Left cardiac atrium (tissue), 4 donors: ENCODE results near the gene VSX1. TPM values are rescaled to one million over a fixed set of nuclear protein-coding genes. Genes with fewer than 3 reads are reported as not detected.

Experiments
- ATAC-seq, 2 donors: fragments of 200-7000 bp; cut with Tn5 transposase; one replicate each; pipeline ENCODE4 v1.9.1; 2020; ENCODE audit warnings: mild to moderate bottlenecking in 2 of 2, moderate library complexity in 2 of 2
- DNase-seq: peaks from one replicate; pipeline ENCODE4 v3.0.0-alpha.2; 2020
- intact Hi-C, 2 donors: fragments of 100-400 bp; cut with DNase I; formaldehyde crosslinking; loops; one replicate each; pipeline versions ENCODE4 v1.14.1 to v1.15.1; 2022 to 2023
- total RNA-seq, 2 donors: library from RNA; stranded (reverse); fragmentation: NEBNext Ultra II Directional; extraction: Animal tissue kit (Norgen Biotek cat#: 25700); gene quantifications; one replicate each; pipeline ENCODE4 v1.2.1, GENCODE V29; 2021
- donor health status: DM: no; HTN: yes; CAD: no.
- donor health status: DM: no; HTN: yes; CAD: no; lungs with severe emphysema.
- donor health status: DM: yes; HTN: yes; CAD: no.
- donor health status: Dilated cardiomyopathy.

The VSX1 gene
- total RNA-seq, 2 donors from 2014 or later = 0.38 TPM; not detected in 1

DNA sequence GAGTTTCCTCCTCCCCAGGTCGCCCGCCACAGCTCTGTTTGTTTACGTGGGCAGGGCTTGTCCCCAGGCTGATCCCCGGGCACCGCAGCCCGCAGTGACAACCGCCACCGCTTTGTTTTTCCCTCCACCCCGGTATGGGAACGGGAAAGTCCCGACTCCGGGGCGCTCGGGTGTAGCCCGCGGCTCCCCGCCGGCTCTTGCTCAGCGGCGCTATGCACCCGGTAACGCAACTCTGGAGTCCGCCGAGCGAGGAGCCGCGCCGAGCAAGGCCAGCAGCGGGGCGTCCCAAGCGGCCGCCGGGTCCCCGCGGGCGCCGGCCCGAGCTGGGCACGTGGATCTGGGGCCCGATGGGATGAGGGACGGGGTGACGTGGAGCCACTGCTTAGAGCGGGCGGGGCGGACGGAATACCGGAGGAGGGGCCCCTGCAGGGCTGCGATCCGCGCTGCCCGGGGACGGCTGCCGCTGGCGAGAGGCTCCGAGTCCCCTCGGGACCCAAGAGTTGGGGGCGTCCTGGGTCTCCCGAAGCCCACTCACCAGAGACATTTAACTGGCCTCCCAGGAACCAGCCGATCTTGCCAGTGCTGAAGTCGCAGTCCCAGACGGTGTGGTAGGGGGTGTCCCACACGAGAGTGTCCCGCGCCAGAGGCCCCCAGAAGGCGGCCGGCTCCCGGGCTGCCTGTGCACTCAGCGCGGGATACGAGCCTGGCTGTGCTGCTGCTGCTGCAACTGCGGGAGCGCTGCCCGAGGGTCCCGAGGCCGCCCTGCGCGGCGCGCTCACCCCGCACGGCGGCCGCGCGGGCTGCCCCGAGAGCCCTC is 24.5 kb downstream of the VSX1 start:
- intact Hi-C loops = no loop called here
- peak; percentile 73 to 86 for ATAC-seq
- peak; percentile 80 for DNase-seq

DNA sequence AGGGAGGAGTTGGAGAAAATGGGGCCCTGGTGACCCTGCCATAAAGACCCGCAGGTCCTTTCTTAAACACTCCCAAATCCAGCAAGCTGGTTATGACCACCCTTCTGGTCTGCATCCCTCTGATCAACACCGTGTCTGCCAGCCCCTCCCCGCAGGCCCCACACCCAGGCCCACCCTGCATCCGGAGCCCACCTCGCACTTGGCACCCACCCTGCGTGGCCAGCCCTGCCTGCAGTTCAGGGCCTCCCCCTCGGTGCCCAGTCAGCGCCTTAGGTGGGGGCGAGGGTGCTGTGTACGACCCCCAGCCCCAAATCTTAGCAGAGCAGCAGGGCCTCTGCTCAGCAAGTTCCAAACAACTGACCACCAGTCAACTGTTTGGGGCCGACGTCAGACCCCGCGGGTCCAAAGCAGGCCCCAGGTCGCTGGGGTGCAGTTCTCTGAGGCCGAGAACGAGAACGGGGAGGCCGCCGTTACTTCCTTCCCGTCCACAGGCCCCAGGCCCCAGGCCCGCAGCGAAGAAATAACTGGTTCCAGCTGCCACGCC is 25.2 kb downstream of the VSX1 start:
- DNase-seq (peak; percentile 26), ATAC-seq (no peak)
- intact Hi-C loops = no loop called here

GRCh38 chr20:25055711-25056495 is 26.0 kb downstream of the VSX1 start:
- DNase-seq (no peak), ATAC-seq (no peak)
- intact Hi-C loops = no loop called here

GRCh38 chr20:25054995-25055629 is 26.8 kb downstream of the VSX1 start:
- DNase-seq (peak; percentile 30), ATAC-seq (no peak)
- intact Hi-C loops = no loop called here

- DNase-seq = peak; percentile 14
- intact Hi-C loops = no loop called here
- ATAC-seq = no peak
Measured at GRCh38 chr20:25054096-25054820, 27.7 kb downstream of the VSX1 start.

DNA sequence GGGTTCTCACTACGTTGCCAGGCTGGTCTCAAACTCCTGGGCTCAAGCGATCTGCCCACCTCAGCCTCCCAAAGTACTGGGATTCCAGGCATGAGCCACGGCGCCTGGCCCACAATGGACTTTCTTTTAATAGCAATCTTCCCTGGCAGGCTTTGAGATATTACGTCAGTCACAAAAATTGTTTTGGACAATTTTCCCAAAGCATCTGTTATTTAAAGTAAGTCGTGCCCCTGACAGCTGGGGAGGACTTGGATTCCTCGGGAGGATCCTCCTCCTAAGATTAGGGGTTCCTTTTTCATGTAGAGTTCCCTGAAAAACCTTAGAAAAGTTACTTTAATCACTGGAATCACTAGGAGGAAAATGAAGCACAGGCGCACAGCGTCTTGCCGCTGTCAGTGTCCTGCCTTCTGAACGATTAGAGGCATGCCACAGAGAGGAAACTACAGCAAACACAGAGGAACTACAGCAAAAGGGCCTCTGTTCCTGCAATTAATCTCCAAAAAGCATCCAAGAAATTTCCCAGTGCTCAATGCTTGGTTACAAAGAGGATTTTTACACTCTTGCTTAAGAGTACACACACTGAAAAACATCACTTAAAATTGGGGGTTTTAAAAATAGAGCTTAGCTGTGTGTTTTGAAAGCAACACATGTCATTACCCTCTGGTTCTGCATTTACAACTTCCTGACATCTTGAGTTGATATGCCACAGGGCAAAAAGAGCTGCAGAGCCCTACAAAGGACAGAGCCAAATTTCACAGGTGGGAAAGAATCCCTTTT is 28.5 kb downstream of the VSX1 start:
- intact Hi-C loops = no loop called here
- DNase-seq (peak; percentile 72), ATAC-seq (peak; percentile 17 to 22)

- peak; percentile 20 to 51 for ATAC-seq
- peak; percentile 48 for DNase-seq
- intact Hi-C loops = no loop called here
Measured at GRCh38 chr20:25052255-25053194, 29.4 kb downstream of the VSX1 start.

GRCh38 chr20:25051386-25052155 is 30.4 kb downstream of the VSX1 start:
- intact Hi-C loops = no loop called here
- DNase-seq (no peak), ATAC-seq (no peak)

- ATAC-seq (no peak), DNase-seq (peak; percentile 17)
- intact Hi-C loops = no loop called here
Measured at GRCh38 chr20:25050501-25051350, 31.2 kb downstream of the VSX1 start.

- intact Hi-C loops = no loop called here
- ATAC-seq = no peak
- DNase-seq = no peak
Measured at GRCh38 chr20:25050082-25050481, 31.9 kb downstream of the VSX1 start.

DNA sequence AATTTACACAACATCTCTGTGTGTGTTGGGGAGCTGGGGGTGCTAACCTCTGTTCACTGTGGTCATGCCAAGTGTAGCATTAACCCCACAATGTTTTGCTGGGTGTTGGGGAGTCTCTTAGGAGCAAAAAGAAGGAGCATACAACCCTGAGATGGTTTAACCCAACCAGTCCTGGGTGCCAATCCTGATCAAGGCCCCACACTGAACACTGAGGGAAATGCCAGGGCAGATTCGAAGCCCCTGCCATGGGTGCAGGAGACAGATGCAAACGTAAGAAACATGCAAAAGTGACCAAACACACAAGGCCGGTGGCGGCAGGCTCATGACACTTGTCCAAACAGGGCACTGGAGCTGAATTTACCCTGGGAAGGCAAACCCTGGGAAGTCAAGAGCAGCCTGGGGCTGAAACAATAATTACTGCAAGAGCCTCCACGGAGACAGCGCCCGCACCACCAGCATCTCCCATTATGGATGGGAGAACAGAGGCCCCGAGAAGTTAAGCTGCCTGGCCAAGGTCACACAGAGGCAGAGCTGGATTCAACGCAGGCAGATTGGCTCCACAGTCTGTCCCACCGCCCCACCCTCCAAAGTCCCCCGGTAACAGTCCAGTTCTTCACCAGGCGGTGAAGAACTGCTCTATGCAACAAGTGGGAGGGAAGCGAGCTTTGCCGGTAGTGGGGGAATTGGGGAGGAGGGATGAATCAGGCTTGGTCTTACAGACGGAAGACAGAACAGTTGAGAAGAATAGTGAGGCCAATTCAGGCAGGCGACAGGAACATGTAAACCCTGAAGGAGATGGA is 32.5 kb downstream of the VSX1 start:
- intact Hi-C loops = no loop called here

GRCh38 chr20:25048519-25048952 is 33.4 kb downstream of the VSX1 start:
- DNase-seq (no peak), ATAC-seq (no peak)
- intact Hi-C loops = no loop called here

More for the DNA sequence above, 32.5 kb downstream of the VSX1 start:
- ATAC-seq = no peak
- DNase-seq = peak; percentile 15

- ATAC-seq = no peak
- intact Hi-C loops = no loop called here
- DNase-seq = no peak
Measured at GRCh38 chr20:25047766-25048165, 34.2 kb downstream of the VSX1 start.

- no peak for ATAC-seq
- no peak for DNase-seq
- intact Hi-C loops = no loop called here
Measured at GRCh38 chr20:25046736-25047666, 34.9 kb downstream of the VSX1 start.
